Right renal cortex interstitium (tissue), 3 donors: ENCODE data around the gene ELP2. TPM values are rescaled to one million over a fixed set of nuclear protein-coding genes. Genes with fewer than 3 reads are reported as not detected.
A peak's percentile ranks its signal among the peaks of the same experiment; 100 is the strongest.
"Not testable (repeated sequence)": the region's sequence is repeated elsewhere in the genome, so short reads cannot be mapped to it uniquely, and the experiment has no call there.

Experiments
- DNase-seq, 3 donors: peaks; one replicate each; pipeline ENCODE4 v3.0.0-alpha.2; 2013; ENCODE audit warnings: low read depth in 3 of 3, low spot score in 2 of 3
- polyA plus RNA-seq, 3 donors: library from polyadenylated mRNA; unstranded; fragments of 120-200 nt; gene quantifications; one replicate each; pipeline ENCODE4 v1.2.1, GENCODE V29; 2013; ENCODE audit not compliant: insufficient read length in 3 of 3

The ELP2 gene
- polyA plus RNA-seq, 3 donors = 86.8 to 93.4 (median 92.0) TPM

- no peak for DNase-seq
These were observed 26.4 kb downstream of the ELP2 start for GRCh38 chr18:36155851-36156757.

GRCh38 chr18:36157441-36157840 lies 27.7 kb downstream of the ELP2 start:
- no peak for DNase-seq

- DNase-seq = no peak
These were observed 28.7 kb downstream of the ELP2 start for GRCh38 chr18:36158266-36158867.

- DNase-seq = no peak
These were observed 31.3 kb downstream of the ELP2 start for GRCh38 chr18:36160959-36161371.

GRCh38 chr18:36162981-36163380 lies 33.3 kb downstream of the ELP2 start:
- no peak for DNase-seq

- DNase-seq = no peak
These were observed 38.1 kb downstream of the ELP2 start for GRCh38 chr18:36167692-36168218.

GRCh38 chr18:36168296-36168695 lies 38.6 kb downstream of the ELP2 start:
- DNase-seq = not testable (repeated sequence)

GRCh38 chr18:36169938-36170337 lies 40.2 kb downstream of the ELP2 start:
- no peak for DNase-seq

- no peak for DNase-seq
These were observed 45.8 kb downstream of the ELP2 start for GRCh38 chr18:36175481-36175880.

- DNase-seq = no peak
These were observed 46.5 kb downstream of the ELP2 start for GRCh38 chr18:36176177-36176584.

GRCh38 chr18:36176711-36177110 lies 47.0 kb downstream of the ELP2 start:
- DNase-seq = no peak

GRCh38 chr18:36177913-36178312 lies 48.2 kb downstream of the ELP2 start:
- DNase-seq = no peak

- peak in 1 of 3 donors; percentile 7 for DNase-seq
These were observed 50.1 kb downstream of the ELP2 start for GRCh38 chr18:36179562-36180355.

GRCh38 chr18:36181441-36181840 lies 51.7 kb downstream of the ELP2 start:
- DNase-seq = no peak

GRCh38 chr18:36181898-36182506 lies 52.3 kb downstream of the ELP2 start:
- no peak for DNase-seq

GRCh38 chr18:36183033-36183432 lies 53.3 kb downstream of the ELP2 start:
- DNase-seq = no peak

GRCh38 chr18:36183987-36184386 lies 54.3 kb downstream of the ELP2 start:
- no peak for DNase-seq

- DNase-seq = no peak
These were observed 55.5 kb downstream of the ELP2 start for GRCh38 chr18:36185157-36185556.

GRCh38 chr18:36185901-36186460 lies 56.3 kb downstream of the ELP2 start:
- no peak for DNase-seq
